Inflammatory macrophage treated with lipopolysaccharide for 1 hour (primary cell): ENCODE data around the gene ZSCAN32.

ENCODE experiments used
- DNase-seq, 2 donors: peaks; one replicate each; pipeline ENCODE4 v3.0.0-alpha.2; 2020 to 2022

The ZSCAN32 gene

GRCh38 chr16:3356118-3356517 is 44.7 kb downstream of the ZSCAN32 start:
- no peak for DNase-seq

- no peak for DNase-seq
Measured at GRCh38 chr16:3355589-3355988, 45.2 kb downstream of the ZSCAN32 start, which contains the start of gene OR2C1. Gene OR2C1, plus strand, starts transcription at chr16:3355889. Its CDS starts 52 bp downstream, at chr16:3355941.

GRCh38 chr16:3349175-3349574 is 51.6 kb downstream of the ZSCAN32 start:
- DNase-seq = no peak

- no peak for DNase-seq
Measured at GRCh38 chr16:3348547-3349167, 52.1 kb downstream of the ZSCAN32 start.

- no peak for DNase-seq
Measured at GRCh38 chr16:3347586-3347985, 53.2 kb downstream of the ZSCAN32 start.

GRCh38 chr16:3346041-3346440 is 54.8 kb downstream of the ZSCAN32 start:
- no peak for DNase-seq
